ENCODE results near the gene VTI1A. TPM values are rescaled to one million over a fixed set of nuclear protein-coding genes. Genes with fewer than 3 reads are reported as not detected.

The VTI1A gene
- total and polyA plus RNA-seq, 2 experiments from 2014 or later, result 26.8 to 31.0 TPM

GRCh38 chr10:112851588-112852211, 404.7 kb downstream of the VTI1A start (continued):
- TF ChIP-seq, protein P1, sequence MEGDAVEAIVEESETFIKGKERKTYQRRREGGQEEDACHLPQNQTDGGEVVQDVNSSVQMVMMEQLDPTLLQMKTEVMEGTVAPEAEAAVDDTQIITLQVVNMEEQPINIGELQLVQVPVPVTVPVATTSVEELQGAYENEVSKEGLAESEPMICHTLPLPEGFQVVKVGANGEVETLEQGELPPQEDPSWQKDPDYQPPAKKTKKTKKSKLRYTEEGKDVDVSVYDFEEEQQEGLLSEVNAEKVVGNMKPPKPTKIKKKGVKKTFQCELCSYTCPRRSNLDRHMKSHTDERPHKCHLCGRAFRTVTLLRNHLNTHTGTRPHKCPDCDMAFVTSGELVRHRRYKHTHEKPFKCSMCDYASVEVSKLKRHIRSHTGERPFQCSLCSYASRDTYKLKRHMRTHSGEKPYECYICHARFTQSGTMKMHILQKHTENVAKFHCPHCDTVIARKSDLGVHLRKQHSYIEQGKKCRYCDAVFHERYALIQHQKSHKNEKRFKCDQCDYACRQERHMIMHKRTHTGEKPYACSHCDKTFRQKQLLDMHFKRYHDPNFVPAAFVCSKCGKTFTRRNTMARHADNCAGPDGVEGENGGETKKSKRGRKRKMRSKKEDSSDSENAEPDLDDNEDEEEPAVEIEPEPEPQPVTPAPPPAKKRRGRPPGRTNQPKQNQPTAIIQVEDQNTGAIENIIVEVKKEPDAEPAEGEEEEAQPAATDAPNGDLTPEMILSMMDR (conservative IDR thresholded peaks at IDR 0.05; ENCODE audit: low read depth in 2 of 2), result no peak
- TF ChIP-seq STAT1 (IDR thresholded peaks at IDR 0.05; ENCODE audit: unreplicated experiment) (no peak), POLR2AphosphoS5 (IDR thresholded peaks at IDR 0.05; ENCODE audit: low read depth) (no peak), REST (IDR thresholded peaks at IDR 0.05; ENCODE audit: unreplicated experiment) (no peak), EZH2phosphoT487 (IDR thresholded peaks at IDR 0.05; ENCODE audit: unreplicated experiment) (no peak), ZNF331 (CRISPR knock-in tag; IDR thresholded peaks at IDR 0.05; ENCODE audit: low read depth) (no peak), NANOG (IDR thresholded peaks at IDR 0.05; ENCODE audit: borderline replicate concordance) (no peak)

GRCh38 chr10:112852306-112852705, 405.3 kb downstream of the VTI1A start:
- no peak overlapping the region for H3K27ac ChIP-seq (ENCODE audit: low read depth)
- H3K9me3 Mint-ChIP-seq, result peaks cover 18% of the 10 kb centered on the region
- H3K36me3 Mint-ChIP-seq (ENCODE audit: low read depth), result peaks cover 14% of the 10 kb centered on the region
- H3K36me3 ChIP-seq (ENCODE audit: insufficient read depth), result peaks cover 6% of the 10 kb centered on the region; the same call in 1 of the 2 replicates
- H3K79me2 ChIP-seq (replicated peaks; ENCODE audit: insufficient read depth), result no peaks in the 10 kb centered on the region
- H3K4me1 Mint-ChIP-seq, result peaks cover 2% of the 10 kb centered on the region; the same call in 1 of the 3 replicates
- H3K4me3 ChIP-seq, result no peak overlapping the region
- TF ChIP-seq, protein P2, sequence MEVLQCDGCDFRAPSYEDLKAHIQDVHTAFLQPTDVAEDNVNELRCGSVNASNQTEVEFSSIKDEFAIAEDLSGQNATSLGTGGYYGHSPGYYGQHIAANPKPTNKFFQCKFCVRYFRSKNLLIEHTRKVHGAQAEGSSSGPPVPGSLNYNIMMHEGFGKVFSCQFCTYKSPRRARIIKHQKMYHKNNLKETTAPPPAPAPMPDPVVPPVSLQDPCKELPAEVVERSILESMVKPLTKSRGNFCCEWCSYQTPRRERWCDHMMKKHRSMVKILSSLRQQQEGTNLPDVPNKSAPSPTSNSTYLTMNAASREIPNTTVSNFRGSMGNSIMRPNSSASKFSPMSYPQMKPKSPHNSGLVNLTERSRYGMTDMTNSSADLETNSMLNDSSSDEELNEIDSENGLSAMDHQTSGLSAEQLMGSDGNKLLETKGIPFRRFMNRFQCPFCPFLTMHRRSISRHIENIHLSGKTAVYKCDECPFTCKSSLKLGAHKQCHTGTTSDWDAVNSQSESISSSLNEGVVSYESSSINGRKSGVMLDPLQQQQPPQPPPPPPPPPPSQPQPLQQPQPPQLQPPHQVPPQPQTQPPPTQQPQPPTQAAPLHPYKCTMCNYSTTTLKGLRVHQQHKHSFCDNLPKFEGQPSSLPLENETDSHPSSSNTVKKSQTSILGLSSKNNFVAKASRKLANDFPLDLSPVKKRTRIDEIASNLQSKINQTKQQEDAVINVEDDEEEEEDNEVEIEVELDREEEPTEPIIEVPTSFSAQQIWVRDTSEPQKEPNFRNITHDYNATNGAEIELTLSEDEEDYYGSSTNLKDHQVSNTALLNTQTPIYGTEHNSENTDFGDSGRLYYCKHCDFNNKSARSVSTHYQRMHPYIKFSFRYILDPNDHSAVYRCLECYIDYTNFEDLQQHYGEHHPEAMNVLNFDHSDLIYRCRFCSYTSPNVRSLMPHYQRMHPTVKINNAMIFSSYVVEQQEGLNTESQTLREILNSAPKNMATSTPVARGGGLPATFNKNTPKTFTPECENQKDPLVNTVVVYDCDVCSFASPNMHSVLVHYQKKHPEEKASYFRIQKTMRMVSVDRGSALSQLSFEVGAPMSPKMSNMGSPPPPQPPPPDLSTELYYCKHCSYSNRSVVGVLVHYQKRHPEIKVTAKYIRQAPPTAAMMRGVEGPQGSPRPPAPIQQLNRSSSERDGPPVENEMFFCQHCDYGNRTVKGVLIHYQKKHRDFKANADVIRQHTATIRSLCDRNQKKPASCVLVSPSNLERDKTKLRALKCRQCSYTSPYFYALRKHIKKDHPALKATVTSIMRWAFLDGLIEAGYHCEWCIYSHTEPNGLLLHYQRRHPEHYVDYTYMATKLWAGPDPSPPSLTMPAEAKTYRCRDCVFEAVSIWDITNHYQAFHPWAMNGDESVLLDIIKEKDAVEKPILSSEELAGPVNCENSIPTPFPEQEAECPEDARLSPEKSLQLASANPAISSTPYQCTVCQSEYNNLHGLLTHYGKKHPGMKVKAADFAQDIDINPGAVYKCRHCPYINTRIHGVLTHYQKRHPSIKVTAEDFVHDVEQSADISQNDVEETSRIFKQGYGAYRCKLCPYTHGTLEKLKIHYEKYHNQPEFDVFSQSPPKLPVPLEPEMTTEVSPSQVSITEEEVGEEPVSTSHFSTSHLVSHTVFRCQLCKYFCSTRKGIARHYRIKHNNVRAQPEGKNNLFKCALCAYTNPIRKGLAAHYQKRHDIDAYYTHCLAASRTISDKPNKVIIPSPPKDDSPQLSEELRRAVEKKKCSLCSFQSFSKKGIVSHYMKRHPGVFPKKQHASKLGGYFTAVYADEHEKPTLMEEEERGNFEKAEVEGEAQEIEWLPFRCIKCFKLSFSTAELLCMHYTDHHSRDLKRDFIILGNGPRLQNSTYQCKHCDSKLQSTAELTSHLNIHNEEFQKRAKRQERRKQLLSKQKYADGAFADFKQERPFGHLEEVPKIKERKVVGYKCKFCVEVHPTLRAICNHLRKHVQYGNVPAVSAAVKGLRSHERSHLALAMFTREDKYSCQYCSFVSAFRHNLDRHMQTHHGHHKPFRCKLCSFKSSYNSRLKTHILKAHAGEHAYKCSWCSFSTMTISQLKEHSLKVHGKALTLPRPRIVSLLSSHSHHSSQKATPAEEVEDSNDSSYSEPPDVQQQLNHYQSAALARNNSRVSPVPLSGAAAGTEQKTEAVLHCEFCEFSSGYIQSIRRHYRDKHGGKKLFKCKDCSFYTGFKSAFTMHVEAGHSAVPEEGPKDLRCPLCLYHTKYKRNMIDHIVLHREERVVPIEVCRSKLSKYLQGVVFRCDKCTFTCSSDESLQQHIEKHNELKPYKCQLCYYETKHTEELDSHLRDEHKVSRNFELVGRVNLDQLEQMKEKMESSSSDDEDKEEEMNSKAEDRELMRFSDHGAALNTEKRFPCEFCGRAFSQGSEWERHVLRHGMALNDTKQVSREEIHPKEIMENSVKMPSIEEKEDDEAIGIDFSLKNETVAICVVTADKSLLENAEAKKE (CRISPR knock-in tag; IDR thresholded peaks at IDR 0.05), result no peak
- TF ChIP-seq STAT1 (IDR thresholded peaks at IDR 0.05; ENCODE audit: unreplicated experiment) (no peak), ZNF114 (CRISPR knock-in tag; IDR thresholded peaks at IDR 0.05) (no peak)
- H2AFZ ChIP-seq, result no peak overlapping the region
- no peaks in the 10 kb centered on the region for H3K4me1 ChIP-seq (ENCODE audit: insufficient read depth)
- DNase-seq (ENCODE audit: low spot score) (no peak), ATAC-seq (no peak)
- no peak overlapping the region for H3K4me3 Mint-ChIP-seq
- no peaks in the 10 kb centered on the region for H3F3A ChIP-seq (replicated peaks; ENCODE audit: low read depth)
- no peaks in the 10 kb centered on the region for H4K20me1 ChIP-seq (replicated peaks; ENCODE audit: insufficient read depth)
- no peaks in the 10 kb centered on the region for H3K27me3 ChIP-seq (ENCODE audit: insufficient read depth)
- H3K9me2 ChIP-seq (ENCODE audit: insufficient read depth), result peaks cover 9% of the 10 kb centered on the region; the same call in 1 of the 2 replicates
- H3K27ac Mint-ChIP-seq, result no peak overlapping the region
- no peak overlapping the region for H3K4me2 ChIP-seq
- peaks cover 2% of the 10 kb centered on the region for H3K27me3 Mint-ChIP-seq (ENCODE audit: insufficient read depth, low read depth, poor library complexity)
